Choroid plexus epithelial cell (primary cell): ENCODE measurements around the gene GNG11.
"Not testable (repeated sequence)": the region's sequence is repeated elsewhere in the genome, so short reads cannot be mapped to it uniquely, and the experiment has no call there.

Source experiments
- DNase-seq: peaks from one replicate; pipeline ENCODE4 v3.0.0-alpha.2; 2010; ENCODE audit warnings: low read depth
- H3K4me3 ChIP-seq: 2 replicates; pipeline ENCODE4 v1.5.1; 2011; ENCODE audit warnings: low read depth, mild to moderate bottlenecking, control low read depth, low read length, moderate library complexity
- TF ChIP-seq, protein P1 (sequence below): conservative IDR thresholded peaks from 2 replicates; pipeline ENCODE4 v1.5.1; 2011; ENCODE audit warnings: low read depth, mild to moderate bottlenecking, control low read depth, inconsistent platforms, low read length, moderate library complexity

Gene GNG11

DNA sequence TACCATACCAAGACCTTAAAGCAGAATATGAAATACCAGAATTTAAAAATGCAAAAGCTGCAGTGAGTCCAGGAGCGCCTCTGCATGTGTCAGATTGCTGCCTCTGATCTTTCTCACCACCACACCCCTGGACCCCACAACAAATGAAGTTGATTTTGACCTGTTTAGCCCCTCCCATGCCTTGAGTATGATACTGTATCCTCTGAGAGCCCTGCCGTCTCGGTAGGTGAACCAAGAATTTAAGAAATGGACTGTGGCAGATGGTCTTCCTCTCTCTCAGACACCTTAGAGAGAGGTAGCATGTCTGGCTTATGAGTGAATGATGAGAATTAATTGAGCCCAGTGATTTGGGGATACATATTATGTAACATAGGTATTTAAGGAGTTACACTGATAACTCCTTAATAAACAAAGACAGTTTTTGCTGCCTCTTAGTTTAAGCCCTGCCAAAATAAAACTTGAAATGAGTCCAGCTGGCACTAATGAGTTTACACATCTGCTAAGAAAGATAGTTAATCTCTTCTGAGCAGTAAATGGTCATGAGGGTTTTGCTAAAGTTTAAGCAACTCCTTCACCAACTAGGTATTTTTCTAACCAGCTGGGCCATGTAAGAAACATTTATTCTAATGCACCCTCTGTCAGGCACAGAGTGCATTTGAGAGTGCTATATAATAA, 26.4 kb upstream of the GNG11 start:
- TF ChIP-seq, protein P1, sequence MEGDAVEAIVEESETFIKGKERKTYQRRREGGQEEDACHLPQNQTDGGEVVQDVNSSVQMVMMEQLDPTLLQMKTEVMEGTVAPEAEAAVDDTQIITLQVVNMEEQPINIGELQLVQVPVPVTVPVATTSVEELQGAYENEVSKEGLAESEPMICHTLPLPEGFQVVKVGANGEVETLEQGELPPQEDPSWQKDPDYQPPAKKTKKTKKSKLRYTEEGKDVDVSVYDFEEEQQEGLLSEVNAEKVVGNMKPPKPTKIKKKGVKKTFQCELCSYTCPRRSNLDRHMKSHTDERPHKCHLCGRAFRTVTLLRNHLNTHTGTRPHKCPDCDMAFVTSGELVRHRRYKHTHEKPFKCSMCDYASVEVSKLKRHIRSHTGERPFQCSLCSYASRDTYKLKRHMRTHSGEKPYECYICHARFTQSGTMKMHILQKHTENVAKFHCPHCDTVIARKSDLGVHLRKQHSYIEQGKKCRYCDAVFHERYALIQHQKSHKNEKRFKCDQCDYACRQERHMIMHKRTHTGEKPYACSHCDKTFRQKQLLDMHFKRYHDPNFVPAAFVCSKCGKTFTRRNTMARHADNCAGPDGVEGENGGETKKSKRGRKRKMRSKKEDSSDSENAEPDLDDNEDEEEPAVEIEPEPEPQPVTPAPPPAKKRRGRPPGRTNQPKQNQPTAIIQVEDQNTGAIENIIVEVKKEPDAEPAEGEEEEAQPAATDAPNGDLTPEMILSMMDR, result no peak
- DNase-seq, result peak; percentile 44
- no peak overlapping the region for H3K4me3 ChIP-seq

DNA sequence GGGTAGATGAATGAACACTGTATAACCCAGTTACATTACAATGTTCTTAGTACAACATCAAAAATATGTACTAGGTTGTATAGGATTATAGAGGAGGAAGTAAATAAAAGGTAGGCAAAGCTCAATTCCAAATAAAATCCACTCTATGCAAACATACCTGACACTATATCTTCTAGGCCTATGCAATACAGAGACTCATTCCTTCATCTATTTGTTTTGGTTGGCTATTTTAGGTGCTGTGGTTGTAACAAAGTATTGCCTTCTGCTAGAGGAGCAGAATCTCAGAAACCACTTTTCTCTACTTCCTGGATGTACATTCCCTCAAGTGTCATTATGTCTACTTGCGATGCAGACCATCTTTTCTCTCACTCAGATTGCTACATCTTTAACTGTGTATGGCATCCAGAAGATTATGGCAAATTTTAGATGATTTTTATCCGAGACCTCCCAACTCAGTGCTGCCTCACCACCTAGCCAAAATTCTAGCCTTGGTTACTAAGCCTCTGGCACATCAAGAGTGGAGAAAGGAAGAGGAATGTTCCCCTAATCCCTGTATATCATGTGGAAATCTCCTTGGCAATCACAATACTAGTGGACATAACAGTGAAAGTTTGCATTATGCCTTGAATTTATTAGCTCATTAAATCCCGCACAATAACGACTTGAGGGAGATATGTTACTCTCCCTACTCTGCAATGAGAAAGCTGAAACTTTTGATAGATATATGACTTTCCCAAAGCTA, 25.5 kb upstream of the GNG11 start:
- TF ChIP-seq, protein P1, result no peak
- no peak for DNase-seq
- no peak overlapping the region for H3K4me3 ChIP-seq

DNA sequence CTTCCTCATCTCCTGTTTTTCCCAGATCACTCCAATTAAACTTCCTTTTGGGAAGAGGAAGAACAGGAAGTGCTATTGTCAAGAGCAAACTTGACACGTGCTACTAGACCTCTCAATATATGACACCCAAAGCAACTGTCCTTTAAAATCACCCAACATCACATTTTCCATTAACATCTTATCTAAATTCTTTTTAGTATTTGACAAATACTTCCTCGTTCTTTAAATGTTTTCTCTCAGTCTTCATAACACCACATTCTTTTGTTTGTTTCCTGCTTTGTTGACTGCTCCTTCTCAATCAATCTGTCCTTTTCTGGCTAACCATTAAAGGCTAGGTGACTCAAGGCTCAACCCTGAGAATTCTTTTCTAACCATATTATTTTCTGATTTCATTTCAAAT, 23.9 kb upstream of the GNG11 start:
- TF ChIP-seq, protein P1, result no peak
- DNase-seq, result no peak

DNA sequence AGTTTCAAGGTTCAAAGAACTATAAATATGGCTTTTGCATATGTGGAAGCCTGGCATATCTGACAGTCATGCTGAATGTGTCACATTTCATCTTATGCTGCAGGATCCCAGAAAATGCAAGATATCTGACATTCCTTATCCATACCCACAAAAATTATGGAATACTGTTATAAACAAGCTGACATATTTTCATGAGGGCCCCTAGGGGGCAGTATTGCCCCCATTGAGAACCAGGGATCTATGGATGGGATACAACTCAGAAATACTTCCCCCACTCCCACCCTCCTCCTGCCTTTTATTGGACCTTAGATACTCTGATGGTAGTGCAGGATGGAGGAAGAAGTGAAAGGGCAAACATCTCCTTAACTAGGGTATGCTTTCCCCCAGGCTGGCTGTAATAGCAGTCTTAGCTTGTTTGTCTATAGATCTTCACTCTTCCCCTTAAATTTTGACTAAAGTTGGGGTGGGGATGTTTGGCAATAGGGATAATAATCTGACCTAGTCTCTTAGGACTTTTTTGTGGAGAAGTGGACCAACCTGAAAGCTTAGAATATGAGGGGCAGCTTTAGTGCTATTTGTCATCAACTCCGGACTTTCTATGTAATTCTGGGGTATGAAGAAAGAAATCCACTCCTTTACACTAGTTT, 18.6 kb upstream of the GNG11 start:
- peak; percentile 85 for DNase-seq

More for the DNA sequence above, 23.9 kb upstream of the GNG11 start:
- H3K4me3 ChIP-seq, result no peak overlapping the region

DNA sequence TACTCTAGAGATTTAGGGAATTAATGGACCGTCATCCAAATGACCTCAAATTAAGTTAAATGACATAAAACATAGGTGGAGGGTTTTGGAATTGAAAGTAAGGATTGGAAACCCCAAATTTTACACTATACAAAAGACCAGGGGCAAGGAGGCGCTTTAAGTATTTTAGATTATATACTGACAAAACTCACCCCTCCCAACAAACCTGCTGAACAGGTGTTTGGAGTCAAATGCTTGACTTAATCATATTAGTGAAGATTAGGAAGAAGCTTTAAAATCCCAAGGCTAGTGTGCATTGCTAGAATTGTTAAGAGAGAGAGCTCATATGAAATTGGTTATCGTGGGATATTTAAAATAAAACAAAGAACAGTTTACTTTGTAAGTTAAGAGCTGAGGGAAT, 15.3 kb upstream of the GNG11 start, which contains the start of gene GNGT1:
TSS of gene GNGT1 (plus strand) at position 301 of the 400 bp plus-strand sequence. CDS start 180 bp downstream, outside the sequence.
- TF ChIP-seq, protein P1, result no peak
- DNase-seq, result no peak
- no peak within 1 kb of the TSS for H3K4me3 ChIP-seq

More for the DNA sequence above, 18.6 kb upstream of the GNG11 start:
- TF ChIP-seq, protein P1, result peak; percentile 90
- no peak overlapping the region for H3K4me3 ChIP-seq

DNA sequence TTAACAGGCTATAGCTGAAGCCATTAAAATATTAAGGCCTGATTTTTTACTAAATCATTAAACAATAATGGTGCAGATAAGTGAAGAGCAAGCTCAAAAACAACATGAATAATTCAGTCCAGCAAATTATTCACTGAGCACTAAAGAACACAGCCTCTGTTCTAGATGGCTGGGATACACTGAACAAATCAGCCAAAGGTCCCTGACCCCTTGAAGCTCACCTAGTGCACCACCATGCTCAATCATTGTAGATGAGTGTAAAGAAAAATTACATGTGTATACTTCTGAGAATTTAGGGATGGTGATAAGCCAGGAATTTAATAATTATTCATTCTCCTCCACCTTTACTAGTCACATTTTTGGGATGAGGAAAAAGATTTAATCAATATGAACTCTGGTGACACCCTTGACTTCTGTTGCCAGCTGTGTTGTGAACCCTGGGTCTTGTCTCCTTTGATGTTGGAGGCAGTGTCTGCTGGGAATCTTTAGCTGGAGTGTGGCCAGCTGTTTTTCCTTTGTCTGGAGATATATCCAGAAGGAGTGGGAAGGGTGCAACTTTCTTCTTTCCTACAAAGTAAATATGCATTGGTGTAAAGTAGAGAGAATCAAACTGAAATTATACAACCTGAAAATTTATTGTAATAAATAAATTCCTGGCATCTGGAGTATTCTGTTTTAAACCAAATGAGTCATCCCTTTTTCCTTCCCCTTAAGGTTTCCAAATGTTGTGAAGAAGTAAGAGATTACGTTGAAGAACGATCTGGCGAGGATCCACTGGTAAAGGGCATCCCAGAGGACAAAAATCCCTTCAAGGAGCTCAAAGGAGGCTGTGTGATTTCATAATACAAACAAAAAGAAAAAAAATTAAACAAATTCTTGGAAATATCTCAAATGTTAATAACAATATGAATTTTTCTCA, 11.2 kb upstream of the GNG11 start:
- TF ChIP-seq, protein P1, result no peak
- H3K4me3 ChIP-seq, result no peak overlapping the region
- peak; percentile 73 for DNase-seq

DNA sequence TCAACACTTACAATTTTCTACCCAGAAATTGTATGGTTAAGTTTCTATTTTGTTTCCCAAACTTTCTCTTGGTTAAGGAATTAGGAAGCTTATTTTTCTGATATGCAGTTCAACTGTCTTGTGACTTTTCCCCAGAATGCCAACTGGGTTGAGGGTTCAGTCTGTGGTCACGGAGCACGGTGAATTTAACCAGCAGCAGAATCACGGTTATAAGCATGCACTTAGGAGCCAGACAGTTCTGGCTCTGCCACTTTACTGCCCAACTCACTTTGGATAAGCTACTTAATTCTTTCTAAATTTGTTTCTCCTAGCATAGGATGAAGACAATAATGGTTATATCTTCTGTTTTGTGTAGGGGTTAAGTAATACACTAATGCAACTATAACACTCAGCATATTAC, 10.3 kb upstream of the GNG11 start:
- DNase-seq, H3K4me3 ChIP-seq: not testable (repeated sequence)

DNA sequence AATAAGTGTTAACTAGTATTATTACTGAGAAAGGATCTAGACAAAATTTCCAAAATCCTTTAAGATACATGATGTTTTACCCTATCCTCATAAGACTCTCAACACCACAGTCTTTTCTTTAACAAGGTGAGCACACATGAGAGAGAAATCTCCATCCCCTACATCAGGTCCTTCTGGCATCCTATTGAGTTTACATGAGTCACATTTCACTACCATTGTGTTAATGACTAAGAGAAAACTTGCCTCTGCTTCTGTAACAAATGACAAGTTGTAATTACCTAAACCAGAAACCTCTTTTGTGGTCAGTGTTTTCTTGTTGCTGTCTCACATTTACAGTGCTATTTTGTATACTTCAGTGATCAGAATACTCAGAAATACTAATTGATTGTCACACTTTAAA, 9.9 kb upstream of the GNG11 start:
- not testable (repeated sequence) for H3K4me3 ChIP-seq, DNase-seq
